HUES6 (cell line): Measurements from ENCODE around the gene LSM5.
A peak's percentile ranks its signal among the peaks of the same experiment; 100 is the strongest.
"Not testable (repeated sequence)": the region's sequence is repeated elsewhere in the genome, so short reads cannot be mapped to it uniquely, and the experiment has no call there.

Experiments used
- H3K27ac ChIP-seq: 2 replicates; pipeline ENCODE4 v1.7.0; 2013; ENCODE audit warnings: low read depth, mild to moderate bottlenecking, low read length, inconsistent platforms
- H3K27me3 ChIP-seq: 2 replicates; pipeline ENCODE4 v1.6.1; 2013; ENCODE audit warnings: low read length; ENCODE audit not compliant: control insufficient read depth, insufficient read depth
- H3K36me3 ChIP-seq: 2 replicates; pipeline ENCODE4 v1.6.1; 2013; ENCODE audit warnings: low read length; ENCODE audit not compliant: control insufficient read depth, insufficient read depth
- H3K4me1 ChIP-seq: 2 replicates; pipeline ENCODE4 v1.6.1; 2013; ENCODE audit warnings: low read length; ENCODE audit not compliant: control insufficient read depth, insufficient read depth
- H3K4me3 ChIP-seq: 2 replicates; pipeline ENCODE4 v1.5.1; 2013; ENCODE audit warnings: low read depth, low read length
- H3K9ac ChIP-seq: one replicate; pipeline ENCODE4 v1.6.1; 2013; ENCODE audit warnings: mild to moderate bottlenecking, low read length
- H3K9me3 ChIP-seq: 2 replicates; pipeline ENCODE4 v1.6.1; 2013; ENCODE audit warnings: low read depth, low read length; ENCODE audit not compliant: control insufficient read depth, insufficient read depth

The LSM5 gene

GRCh38 chr7:32502728-32503127 is 12.5 kb upstream of the LSM5 start:
- Histone ChIP-seq H3K4me3 (no peak overlapping the region), H3K27me3 (no peaks in the 10 kb centered on the region), H3K27ac (no peak overlapping the region)

GRCh38 chr7:32501522-32501921 is 11.3 kb upstream of the LSM5 start:
- H3K27ac ChIP-seq = no peak overlapping the region
- H3K9ac ChIP-seq = no peak overlapping the region
- H3K27me3 ChIP-seq = no peaks in the 10 kb centered on the region
- H3K4me3 ChIP-seq = no peak overlapping the region
- peaks cover 3% of the 10 kb centered on the region; the same call in 1 of the 2 replicates for H3K9me3 ChIP-seq
- peaks cover 2% of the 10 kb centered on the region; the same call in 1 of the 2 replicates for H3K36me3 ChIP-seq
- H3K4me1 ChIP-seq = peaks cover 10% of the 10 kb centered on the region; the same call in 1 of the 2 replicates

More at GRCh38 chr7:32502728-32503127, 12.5 kb upstream of the LSM5 start:
- H3K36me3 ChIP-seq = peaks cover 9% of the 10 kb centered on the region; the same call in 1 of the 2 replicates
- H3K4me1 ChIP-seq = 0 out of 2 replicates have a peak, but pooled peaks cover 6% of the 10 kb centered on the region
- peaks cover 10% of the 10 kb centered on the region; the same call in 1 of the 2 replicates for H3K9me3 ChIP-seq
- H3K9ac ChIP-seq = no peak overlapping the region

GRCh38 chr7:32500922-32501341 is 10.8 kb upstream of the LSM5 start:
- H3K36me3 ChIP-seq = peaks cover 2% of the 10 kb centered on the region; the same call in 1 of the 2 replicates

GRCh38 chr7:32500216-32500615 is 10.0 kb upstream of the LSM5 start:
- not testable (repeated sequence) for H3K9me3 ChIP-seq, H3K36me3 ChIP-seq, H3K9ac ChIP-seq, H3K27ac ChIP-seq, H3K4me3 ChIP-seq, H3K27me3 ChIP-seq
- H3K4me1 ChIP-seq = peaks cover 12% of the 10 kb centered on the region; the same call in 1 of the 2 replicates

More at GRCh38 chr7:32500922-32501341, 10.8 kb upstream of the LSM5 start:
- H3K9ac ChIP-seq = no peak overlapping the region
- no peak overlapping the region for H3K4me3 ChIP-seq
- H3K9me3 ChIP-seq = peaks cover 3% of the 10 kb centered on the region; the same call in 1 of the 2 replicates
- peaks cover 12% of the 10 kb centered on the region; the same call in 1 of the 2 replicates for H3K4me1 ChIP-seq
- no peaks in the 10 kb centered on the region for H3K27me3 ChIP-seq
- H3K27ac ChIP-seq = no peak overlapping the region

- not testable (repeated sequence) for H3K27me3 ChIP-seq, H3K27ac ChIP-seq, H3K9me3 ChIP-seq, H3K36me3 ChIP-seq, H3K4me3 ChIP-seq, H3K9ac ChIP-seq
- H3K4me1 ChIP-seq = peaks cover 12% of the 10 kb centered on the region; the same call in 1 of the 2 replicates
Measured at GRCh38 chr7:32499755-32500154, 9.6 kb upstream of the LSM5 start.

- Histone ChIP-seq H3K36me3 (peaks cover 2% of the 10 kb centered on the region; the same call in 1 of the 2 replicates), H3K9me3 (peaks cover 3% of the 10 kb centered on the region; the same call in 1 of the 2 replicates), H3K4me3 (peak overlapping the region; percentile 98), H3K27ac (peak overlapping the region; percentile 90), H3K9ac (peak overlapping the region; percentile 91), H3K27me3 (no peaks in the 10 kb centered on the region), H3K4me1 (peaks cover 9% of the 10 kb centered on the region; the same call in 1 of the 2 replicates)
Measured at GRCh38 chr7:32496052-32496813, 6.1 kb upstream of the LSM5 start.

- H3K4me3 ChIP-seq = peak within 1 kb of the TSS; percentile 98
- peak within 1 kb of the TSS; percentile 95 for H3K9ac ChIP-seq
- H3K36me3 ChIP-seq = peaks cover 2% of the 10 kb centered on the region; the same call in 1 of the 2 replicates
- H3K27ac ChIP-seq = peak within 1 kb of the TSS; percentile 90
- H3K4me1 ChIP-seq = peaks cover 6% of the 10 kb centered on the region; the same call in 1 of the 2 replicates
- H3K27me3 ChIP-seq = no peaks in the 10 kb centered on the region
- peaks cover 3% of the 10 kb centered on the region; the same call in 1 of the 2 replicates for H3K9me3 ChIP-seq
Measured at GRCh38 chr7:32495298-32496051, 5.3 kb upstream of the LSM5 start, which contains the start of gene AVL9. Gene AVL9 (plus strand): TSS chr7:32495489. CDS start chr7:32495710, 221 bp downstream.

- H3K9me3 ChIP-seq = peaks cover 3% of the 10 kb centered on the region; the same call in 1 of the 2 replicates
- H3K27ac ChIP-seq = 0 out of 2 replicates have a peak overlapping the region, but pooled peaks have one; percentile 16
- no peaks in the 10 kb centered on the region for H3K27me3 ChIP-seq
- peak overlapping the region; percentile 69 for H3K9ac ChIP-seq
- peaks cover 2% of the 10 kb centered on the region; the same call in 1 of the 2 replicates for H3K36me3 ChIP-seq
- peaks cover 6% of the 10 kb centered on the region; the same call in 1 of the 2 replicates for H3K4me1 ChIP-seq
- peak overlapping the region; percentile 72 for H3K4me3 ChIP-seq
Measured at GRCh38 chr7:32494946-32495297, 4.7 kb upstream of the LSM5 start.

- peak overlapping the region; percentile 80 for H3K4me3 ChIP-seq
- no peaks in the 10 kb centered on the region for H3K27me3 ChIP-seq
- H3K9ac ChIP-seq = peak overlapping the region; percentile 88
- H3K9me3 ChIP-seq = no peaks in the 10 kb centered on the region
- no peaks in the 10 kb centered on the region for H3K4me1 ChIP-seq
- peak overlapping the region; percentile 49; the same call in 1 of the 2 replicates for H3K27ac ChIP-seq
- H3K36me3 ChIP-seq = peaks cover 18% of the 10 kb centered on the region
Measured at GRCh38 chr7:32489788-32490126, 423 bp downstream of the LSM5 start.

GRCh38 chr7:32481921-32482320 is 8.3 kb downstream of the LSM5 start:
- H3K36me3 ChIP-seq = peaks cover 9% of the 10 kb centered on the region
- no peak overlapping the region for H3K27ac ChIP-seq
- H3K9ac ChIP-seq = no peak overlapping the region
- no peaks in the 10 kb centered on the region for H3K27me3 ChIP-seq
- H3K9me3 ChIP-seq = no peaks in the 10 kb centered on the region
- H3K4me1 ChIP-seq = no peaks in the 10 kb centered on the region
- no peak overlapping the region for H3K4me3 ChIP-seq
